Spleen (tissue), 11 donors: ENCODE data around the gene PCMTD2. TPM values are rescaled to one million over a fixed set of nuclear protein-coding genes. Genes with fewer than 3 reads are reported as not detected.

Experiments
- DNase-seq: peaks from one replicate; pipeline ENCODE4 v3.0.0-alpha.2; 2020
- H3K27ac ChIP-seq, 8 donors: fragments of 200-600 bp; sonication (generic) in 7 of 8; 1 replicate in 4 of 8; 2 replicates in 4 of 8; pipeline versions ENCODE4 v1.5.0 to v1.8.0; 2016 to 2021; ENCODE audit warnings: inconsistent platforms in 4 of 8, mild to moderate bottlenecking in 4 of 8, moderate library complexity in 1 of 8
- H3K27me3 ChIP-seq, 7 donors: fragments of 200-600 bp; sonication (generic) in 6 of 7; replicated peaks in 1 of 7; 1 replicate in 4 of 7; 2 replicates in 3 of 7; pipeline versions ENCODE4 v1.5.0 to v1.8.0; 2016 to 2021; ENCODE audit warnings: inconsistent platforms in 3 of 7, mild to moderate bottlenecking in 1 of 7
- H3K36me3 ChIP-seq, 6 donors: fragments of 200-600 bp; sonication (generic) in 5 of 6; 1 replicate in 4 of 6; 2 replicates in 2 of 6; pipeline versions ENCODE4 v1.5.0 to v1.8.0; 2016 to 2021; ENCODE audit warnings: inconsistent platforms in 2 of 6
- H3K4me1 ChIP-seq, 6 donors: fragments of 200-600 bp; sonication (generic) in 5 of 6; 1 replicate in 3 of 6; 2 replicates in 3 of 6; pipeline versions ENCODE4 v1.5.0 to v1.8.0; 2016 to 2021; ENCODE audit warnings: inconsistent platforms in 3 of 6
- H3K4me3 ChIP-seq, 8 donors: fragments of 200-600 bp; sonication (generic) in 7 of 8; 1 replicate in 4 of 8; 2 replicates in 4 of 8; pipeline versions ENCODE4 v1.5.0 to v1.8.0; 2016 to 2021; ENCODE audit warnings: inconsistent platforms in 4 of 8, mild to moderate bottlenecking in 4 of 8, moderate library complexity in 2 of 8
- H3K9me3 ChIP-seq, 8 donors: fragments of 200-600 bp; sonication (generic) in 7 of 8; 1 replicate in 4 of 8; 2 replicates in 4 of 8; pipeline versions ENCODE4 v1.5.0 to v1.8.0; 2016 to 2021; ENCODE audit warnings: inconsistent platforms in 4 of 8
- CTCF ChIP-seq, 11 experiments: fragments of 200-600 bp in 7 of 11; fragments of 450-650 bp in 4 of 11; sonication (generic) in 4 of 11; IDR thresholded peaks in 8 of 11; conservative IDR thresholded peaks in 3 of 11; 1 replicate in 7 of 11; 2 replicates in 4 of 11; pipeline versions ENCODE4 v1.4.0 to v1.8.0; 2016 to 2021; ENCODE audit warnings: antibody characterized with exemption in 11 of 11, inconsistent platforms in 4 of 11, mild to moderate bottlenecking in 1 of 11
- POLR2A ChIP-seq, 3 donors: fragments of 450-650 bp; IDR thresholded peaks; one replicate each; pipeline ENCODE4 v1.5.1; 2017; ENCODE audit warnings: antibody characterized with exemption in 3 of 3, mild to moderate bottlenecking in 1 of 3
- POLR2AphosphoS5 ChIP-seq, 3 donors: sonication (generic); formaldehyde crosslinking; IDR thresholded peaks; one replicate each; pipeline ENCODE4 v1.5.1; 2017; ENCODE audit warnings: antibody characterized with exemption in 3 of 3
- WGBS, 5 donors: extraction: QIAGEN DNeasy Blood & Tissue Kit in 3 of 5; methylation state at CpG; one replicate each; pipeline versions ENCODE4 v1.1.5 to v1.1.7; 2013 to 2018; 5-methylcytosine and 5-hydroxymethylcytosine counted together
- intact Hi-C: fragments of 100-400 bp; cut with DNase I; formaldehyde crosslinking; loops from one replicate; pipeline ENCODE4 v1.15.0; 2023; ENCODE audit warnings: low total_unique reads
- polyA plus RNA-seq, 3 donors: library from polyadenylated mRNA; stranded (reverse); fragments of 200-250 nt; gene quantifications; one replicate each; pipeline ENCODE4 v1.2.1, GENCODE V29; 2013
- total RNA-seq, 7 donors: library from RNA; depleted of rRNA in 3 of 7; stranded (reverse); fragments of >200 nt in 3 of 7; fragmentation: NEBNext Ultra II Directional in 4 of 7; extraction: Animal tissue kit (Norgen Biotek cat#: 25700) in 4 of 7; gene quantifications; one replicate each; pipeline versions ENCODE4 v1.1.0 to v1.2.1, GENCODE V29; 2016 to 2021
- donor health status: healthy with polysubstance abuse.
- donor health status: DM: no; HTN: no; CAD: no; lungs with moderate emphysema.
- donor health status: DM: no; HTN: no; CAD: no.
- donor health status: Bipolar disorder and iron deficiency.
- donor health status: healthy.
- donor health status: DM: no; HTN: no; CAD: no.
- donor health status: DM: yes; HTN: yes; CAD: no.

The PCMTD2 gene
- total and polyA plus RNA-seq, 10 donors: 36.0 to 104 (median 68.3) TPM

GRCh38 chr20:64217539-64218221 is 37.9 kb upstream of the PCMTD2 start:
- H3K9me3 ChIP-seq: no peaks in the 10 kb centered on the region
- no peak for TF ChIP-seq POLR2AphosphoS5 (IDR thresholded peaks at IDR 0.05)
- no peak for TF ChIP-seq CTCF (IDR thresholded peaks at IDR 0.05 in 8 of 11, conservative IDR thresholded peaks at IDR 0.05 in 3 of 11)
- no peak for TF ChIP-seq POLR2A (IDR thresholded peaks at IDR 0.05)
- intact Hi-C loops: no loop called here
- H3K4me1 ChIP-seq: peaks cover 5 to 32% (median 15%) of the 10 kb centered on the region in 6 donors
- H3K27me3 ChIP-seq: peaks cover 0 to 25% (median 0%) of the 10 kb centered on the region in 7 donors
- WGBS, 5 donors: 88 to 91% (median 89%) methylated on average over 8 to 13 of the region's 13 CpGs
- H3K27ac ChIP-seq: no peak overlapping the region
- no peaks in the 10 kb centered on the region for H3K36me3 ChIP-seq
- DNase-seq: no peak
- no peak overlapping the region for H3K4me3 ChIP-seq

- TF ChIP-seq POLR2A (IDR thresholded peaks at IDR 0.05) (no peak), CTCF (IDR thresholded peaks at IDR 0.05 in 8 of 11, conservative IDR thresholded peaks at IDR 0.05 in 3 of 11) (no peak), POLR2AphosphoS5 (IDR thresholded peaks at IDR 0.05) (no peak)
- no peak overlapping the region for H3K27ac ChIP-seq
- peaks cover 0 to 25% (median 0%) of the 10 kb centered on the region in 7 donors for H3K27me3 ChIP-seq
- H3K36me3 ChIP-seq: no peaks in the 10 kb centered on the region
- H3K9me3 ChIP-seq: no peaks in the 10 kb centered on the region
- peaks cover 3 to 33% (median 9%) of the 10 kb centered on the region in 6 donors for H3K4me1 ChIP-seq
- no peak overlapping the region for H3K4me3 ChIP-seq
- no peak for DNase-seq
- WGBS, 5 donors: 75 to 86% (median 80%) methylated on average over 12 of the region's 12 CpGs
- intact Hi-C loops: no loop called here
These were observed 36.3 kb upstream of the PCMTD2 start for GRCh38 chr20:64219202-64219601.

- WGBS, 5 donors: 81 to 90% (median 86%) methylated on average over 15 to 16 of the region's 16 CpGs
- intact Hi-C loops: no loop called here
- H3K4me3 ChIP-seq: no peak overlapping the region
- peaks cover 3 to 38% (median 9%) of the 10 kb centered on the region in 6 donors for H3K4me1 ChIP-seq
- H3K27ac ChIP-seq: no peak overlapping the region
- TF ChIP-seq CTCF (IDR thresholded peaks at IDR 0.05 in 8 of 11, conservative IDR thresholded peaks at IDR 0.05 in 3 of 11) (no peak), POLR2A (IDR thresholded peaks at IDR 0.05) (no peak), POLR2AphosphoS5 (IDR thresholded peaks at IDR 0.05) (no peak)
- H3K27me3 ChIP-seq: peaks cover 0 to 25% (median 0%) of the 10 kb centered on the region in 7 donors
- DNase-seq: no peak
- H3K9me3 ChIP-seq: no peaks in the 10 kb centered on the region
- no peaks in the 10 kb centered on the region for H3K36me3 ChIP-seq
These were observed 35.8 kb upstream of the PCMTD2 start for GRCh38 chr20:64219730-64220129.

- no peak for TF ChIP-seq POLR2AphosphoS5 (IDR thresholded peaks at IDR 0.05)
- TF ChIP-seq CTCF (IDR thresholded peaks at IDR 0.05 in 8 of 11, conservative IDR thresholded peaks at IDR 0.05 in 3 of 11): no peak
- TF ChIP-seq POLR2A (IDR thresholded peaks at IDR 0.05): no peak
- intact Hi-C loops: no loop called here
- Histone ChIP-seq H3K4me3 (no peak overlapping the region), H3K36me3 (no peaks in the 10 kb centered on the region), H3K4me1 (peaks cover 3 to 41% (median 9%) of the 10 kb centered on the region in 6 donors), H3K9me3 (no peaks in the 10 kb centered on the region), H3K27me3 (peaks cover 0 to 28% (median 0%) of the 10 kb centered on the region in 7 donors), H3K27ac (no peak overlapping the region)
- no peak for DNase-seq
- WGBS, 5 donors: 64 to 96% (median 88%) methylated on average over 8 of the region's 8 CpGs
These were observed 35.1 kb upstream of the PCMTD2 start for GRCh38 chr20:64220420-64220819.
